GM12878 (cell line): Measurements from ENCODE around the gene RGS1. TPM values are rescaled to one million over a fixed set of nuclear protein-coding genes. Genes with fewer than 3 reads are reported as not detected.

ENCODE experiments used
- BCL11A ChIP-seq: IDR thresholded peaks from 2 replicates; pipeline ENCODE4 v1.6.1; 2011; ENCODE audit warnings: low read depth, low read length
- CHD2 ChIP-seq: IDR thresholded peaks from 2 replicates; pipeline ENCODE4 v1.6.1; 2011; ENCODE audit warnings: low read depth, low read length, improper control_type of control experiment, borderline replicate concordance
- EZH2 ChIP-seq: IDR thresholded peaks from 2 replicates; pipeline ENCODE4 v1.6.1; 2012; ENCODE audit warnings: low read depth, mild to moderate bottlenecking, control low read depth, inconsistent platforms, low read length, borderline replicate concordance; ENCODE audit not compliant: control insufficient read depth
- FOXM1 ChIP-seq: IDR thresholded peaks from 2 replicates; pipeline ENCODE4 v1.6.1; 2012; ENCODE audit warnings: low read depth, mild to moderate bottlenecking, inconsistent platforms, low read length, moderate library complexity
- GATAD2B ChIP-seq: fragments of 450-650 bp; conservative IDR thresholded peaks from 2 replicates; pipeline ENCODE4 v1.6.1; 2017; ENCODE audit warnings: low read depth, mild to moderate bottlenecking, moderate library complexity
- JUNB ChIP-seq: IDR thresholded peaks from 2 replicates; pipeline ENCODE4 v1.6.1; 2016; ENCODE audit warnings: antibody characterized with exemption, mild to moderate bottlenecking
- JUND ChIP-seq: IDR thresholded peaks from 2 replicates; pipeline ENCODE4 v1.6.1; 2012; ENCODE audit warnings: low read depth, mild to moderate bottlenecking, low read length, improper control_type of control experiment, moderate library complexity
- MTA3 ChIP-seq: IDR thresholded peaks from 2 replicates; pipeline ENCODE4 v1.6.1; 2012; ENCODE audit warnings: low read length, inconsistent platforms, borderline replicate concordance
- NRF1 ChIP-seq: conservative IDR thresholded peaks from 2 replicates; pipeline ENCODE4 v1.6.1; 2011; ENCODE audit warnings: mild to moderate bottlenecking, low read depth, low read length, improper control_type of control experiment
- POLR2AphosphoS2 ChIP-seq: IDR thresholded peaks from 2 replicates; pipeline ENCODE4 v1.6.1; 2011; ENCODE audit warnings: low read depth, mild to moderate bottlenecking, low read length, improper control_type of control experiment, moderate library complexity
- POLR2AphosphoS5 ChIP-seq: IDR thresholded peaks from 2 replicates; pipeline ENCODE4 v1.6.1; 2011; ENCODE audit warnings: mild to moderate bottlenecking, low read length, inconsistent platforms
- POU2F2 ChIP-seq: IDR thresholded peaks from 3 replicates; pipeline ENCODE4 v1.6.1; 2011; ENCODE audit warnings: low read depth, mild to moderate bottlenecking, low read length, borderline replicate concordance
- RB1 ChIP-seq: fragments of 450-650 bp; formaldehyde crosslinking; IDR thresholded peaks from 2 replicates; pipeline ENCODE4 v1.6.1; 2017; ENCODE audit warnings: mild to moderate bottlenecking, borderline replicate concordance
- RCOR1 ChIP-seq: conservative IDR thresholded peaks from 2 replicates; pipeline ENCODE4 v1.6.1; 2012; ENCODE audit warnings: low read depth, low read length, improper control_type of control experiment
- STAT1 ChIP-seq: fragments of 450-650 bp; conservative IDR thresholded peaks from 2 replicates; pipeline ENCODE4 v1.6.1; 2014; ENCODE audit warnings: antibody characterized with exemption, mild to moderate bottlenecking
- TCF12 ChIP-seq: IDR thresholded peaks from 2 replicates; pipeline ENCODE4 v1.6.1; 2011; ENCODE audit warnings: low read depth, mild to moderate bottlenecking, low read length
- TCF3 ChIP-seq: IDR thresholded peaks from 2 replicates; pipeline ENCODE4 v1.6.1; 2012; ENCODE audit warnings: low read depth, mild to moderate bottlenecking, low read length, borderline replicate concordance; ENCODE audit not compliant: insufficient read depth
- ZNF207 ChIP-seq: fragments of 450-650 bp; IDR thresholded peaks from 2 replicates; pipeline ENCODE4 v1.6.1; 2014; ENCODE audit warnings: antibody characterized with exemption, mild to moderate bottlenecking, borderline replicate concordance
- ZNF217 ChIP-seq: fragments of 450-650 bp; IDR thresholded peaks from 2 replicates; pipeline ENCODE4 v1.6.1; 2017; ENCODE audit warnings: antibody characterized with exemption, mild to moderate bottlenecking
- ZSCAN29 ChIP-seq: fragments of 450-650 bp; IDR thresholded peaks from 2 replicates; pipeline ENCODE4 v1.6.1; 2017; ENCODE audit warnings: mild to moderate bottlenecking, moderate library complexity
- ZZZ3 ChIP-seq: IDR thresholded peaks from 2 replicates; pipeline ENCODE4 v1.6.1; 2011; ENCODE audit warnings: low read depth; ENCODE audit not compliant: control insufficient read depth, insufficient read length
- polyA plus RNA-seq, 11 experiments: library from polyadenylated mRNA; depleted of rRNA in 4 of 11; unstranded in 6 of 11; stranded (reverse) in 5 of 11; fragments of >200 nt; fragmentation: Nextera tagmentation in 4 of 11; fragmentation: Illumina TruSeq in 1 of 11; extraction: Ambion mirVana in 4 of 11; extraction: Trizol in 1 of 11; gene quantifications; 1 replicate in 1 of 11; 2 replicates in 10 of 11; pipeline versions ENCODE4 v1.2.1 to v1.2.3, GENCODE V29; 2011 to 2016; ENCODE audit warnings: inconsistent platforms in 2 of 11, missing spikeins in 2 of 11, low read depth in 1 of 11
- total RNA-seq, 4 experiments: library from RNA; depleted of rRNA in 3 of 4; stranded (reverse); fragments of >200 nt in 3 of 4; fragmentation: Illumina TruSeq in 1 of 4; extraction: Trizol in 1 of 4; gene quantifications; 2 replicates each; pipeline versions ENCODE4 v1.2.1 to v1.2.3, GENCODE V29; 2013 to 2021
- TF ChIP-seq, protein P1 (sequence below): fragments of 150-350 bp; IDR thresholded peaks from 2 replicates; pipeline ENCODE4 v1.6.1; 2016; ENCODE audit warnings: low read depth, low read length
- TF ChIP-seq, protein P2 (sequence below): fragments of 450-650 bp; IDR thresholded peaks from 2 replicates; pipeline ENCODE4 v1.6.1; 2017; ENCODE audit warnings: borderline replicate concordance
- TF ChIP-seq, protein P3 (sequence below): fragments of 450-650 bp; IDR thresholded peaks from 2 replicates; pipeline ENCODE4 v1.6.1; 2017; ENCODE audit warnings: low read depth, mild to moderate bottlenecking, moderate library complexity
- TF ChIP-seq, protein P4 (sequence below): IDR thresholded peaks from 2 replicates; pipeline ENCODE4 v1.6.1; 2011; ENCODE audit warnings: low read depth, low read length, improper control_type of control experiment, borderline replicate concordance

Gene RGS1
- total and polyA plus RNA-seq, 10 of the 15 experiments (the other 5 are each of a cell fraction or from before 2014, with no cell fraction given): 20.7 to 882 (median 45.9) TPM

DNA sequence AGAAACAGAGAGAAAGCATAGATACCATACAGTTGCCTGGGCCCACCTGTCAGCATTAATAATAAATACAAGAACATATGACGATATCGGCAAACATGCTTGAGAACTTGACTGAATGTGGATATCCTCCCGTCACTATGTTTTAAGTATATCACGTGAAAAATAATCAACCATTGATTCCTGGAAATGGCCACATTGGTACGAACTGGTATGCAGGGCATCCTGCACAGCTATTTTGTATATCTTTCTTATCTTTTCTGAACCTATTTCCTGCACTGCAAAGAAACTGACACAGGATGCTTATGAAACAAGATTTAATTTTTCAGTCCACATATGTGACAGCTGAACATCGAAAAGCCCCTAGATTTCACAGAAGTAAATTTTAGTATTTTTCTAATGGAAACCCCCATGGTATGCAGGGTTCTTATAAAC, 22.8 kb upstream of the RGS1 start (continued):
- TF ChIP-seq POLR2AphosphoS2: no peak
- no peak for TF ChIP-seq BCL11A
- TF ChIP-seq, protein P1, sequence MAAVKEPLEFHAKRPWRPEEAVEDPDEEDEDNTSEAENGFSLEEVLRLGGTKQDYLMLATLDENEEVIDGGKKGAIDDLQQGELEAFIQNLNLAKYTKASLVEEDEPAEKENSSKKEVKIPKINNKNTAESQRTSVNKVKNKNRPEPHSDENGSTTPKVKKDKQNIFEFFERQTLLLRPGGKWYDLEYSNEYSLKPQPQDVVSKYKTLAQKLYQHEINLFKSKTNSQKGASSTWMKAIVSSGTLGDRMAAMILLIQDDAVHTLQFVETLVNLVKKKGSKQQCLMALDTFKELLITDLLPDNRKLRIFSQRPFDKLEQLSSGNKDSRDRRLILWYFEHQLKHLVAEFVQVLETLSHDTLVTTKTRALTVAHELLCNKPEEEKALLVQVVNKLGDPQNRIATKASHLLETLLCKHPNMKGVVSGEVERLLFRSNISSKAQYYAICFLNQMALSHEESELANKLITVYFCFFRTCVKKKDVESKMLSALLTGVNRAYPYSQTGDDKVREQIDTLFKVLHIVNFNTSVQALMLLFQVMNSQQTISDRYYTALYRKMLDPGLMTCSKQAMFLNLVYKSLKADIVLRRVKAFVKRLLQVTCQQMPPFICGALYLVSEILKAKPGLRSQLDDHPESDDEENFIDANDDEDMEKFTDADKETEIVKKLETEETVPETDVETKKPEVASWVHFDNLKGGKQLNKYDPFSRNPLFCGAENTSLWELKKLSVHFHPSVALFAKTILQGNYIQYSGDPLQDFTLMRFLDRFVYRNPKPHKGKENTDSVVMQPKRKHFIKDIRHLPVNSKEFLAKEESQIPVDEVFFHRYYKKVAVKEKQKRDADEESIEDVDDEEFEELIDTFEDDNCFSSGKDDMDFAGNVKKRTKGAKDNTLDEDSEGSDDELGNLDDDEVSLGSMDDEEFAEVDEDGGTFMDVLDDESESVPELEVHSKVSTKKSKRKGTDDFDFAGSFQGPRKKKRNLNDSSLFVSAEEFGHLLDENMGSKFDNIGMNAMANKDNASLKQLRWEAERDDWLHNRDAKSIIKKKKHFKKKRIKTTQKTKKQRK: no peak
- no peak for TF ChIP-seq RB1
- TF ChIP-seq MTA3: no peak
- TF ChIP-seq, protein P2, sequence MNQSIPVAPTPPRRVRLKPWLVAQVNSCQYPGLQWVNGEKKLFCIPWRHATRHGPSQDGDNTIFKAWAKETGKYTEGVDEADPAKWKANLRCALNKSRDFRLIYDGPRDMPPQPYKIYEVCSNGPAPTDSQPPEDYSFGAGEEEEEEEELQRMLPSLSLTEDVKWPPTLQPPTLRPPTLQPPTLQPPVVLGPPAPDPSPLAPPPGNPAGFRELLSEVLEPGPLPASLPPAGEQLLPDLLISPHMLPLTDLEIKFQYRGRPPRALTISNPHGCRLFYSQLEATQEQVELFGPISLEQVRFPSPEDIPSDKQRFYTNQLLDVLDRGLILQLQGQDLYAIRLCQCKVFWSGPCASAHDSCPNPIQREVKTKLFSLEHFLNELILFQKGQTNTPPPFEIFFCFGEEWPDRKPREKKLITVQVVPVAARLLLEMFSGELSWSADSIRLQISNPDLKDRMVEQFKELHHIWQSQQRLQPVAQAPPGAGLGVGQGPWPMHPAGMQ: no peak
- no peak for TF ChIP-seq CHD2
- no peak for TF ChIP-seq ZSCAN29
- no peak for TF ChIP-seq TCF3
- TF ChIP-seq JUND: no peak
- no peak for TF ChIP-seq NRF1
- TF ChIP-seq RCOR1: 0 out of 2 replicates have a peak, but pooled peaks have one; percentile 11
- no peak for TF ChIP-seq FOXM1
- TF ChIP-seq ZZZ3: no peak
- no peak for TF ChIP-seq ZNF207
- TF ChIP-seq POLR2AphosphoS5: peak; percentile 34; the same call in 1 of the 2 replicates
- 0 out of 2 replicates have a peak, but pooled peaks have one; percentile 5 for TF ChIP-seq JUNB
- TF ChIP-seq TCF12: 0 out of 2 replicates have a peak, but pooled peaks have one; percentile 26
- TF ChIP-seq GATAD2B: no peak; the same call in 1 of the 2 replicates
- TF ChIP-seq, protein P3, sequence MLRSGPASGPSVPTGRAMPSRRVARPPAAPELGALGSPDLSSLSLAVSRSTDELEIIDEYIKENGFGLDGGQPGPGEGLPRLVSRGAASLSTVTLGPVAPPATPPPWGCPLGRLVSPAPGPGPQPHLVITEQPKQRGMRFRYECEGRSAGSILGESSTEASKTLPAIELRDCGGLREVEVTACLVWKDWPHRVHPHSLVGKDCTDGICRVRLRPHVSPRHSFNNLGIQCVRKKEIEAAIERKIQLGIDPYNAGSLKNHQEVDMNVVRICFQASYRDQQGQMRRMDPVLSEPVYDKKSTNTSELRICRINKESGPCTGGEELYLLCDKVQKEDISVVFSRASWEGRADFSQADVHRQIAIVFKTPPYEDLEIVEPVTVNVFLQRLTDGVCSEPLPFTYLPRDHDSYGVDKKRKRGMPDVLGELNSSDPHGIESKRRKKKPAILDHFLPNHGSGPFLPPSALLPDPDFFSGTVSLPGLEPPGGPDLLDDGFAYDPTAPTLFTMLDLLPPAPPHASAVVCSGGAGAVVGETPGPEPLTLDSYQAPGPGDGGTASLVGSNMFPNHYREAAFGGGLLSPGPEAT: peak; percentile 45
- 0 out of 3 replicates have a peak, but pooled peaks have one; percentile 50 for TF ChIP-seq POU2F2
- no peak for TF ChIP-seq STAT1
- TF ChIP-seq ZNF217: no peak
- TF ChIP-seq EZH2: no peak
- TF ChIP-seq, protein P4, sequence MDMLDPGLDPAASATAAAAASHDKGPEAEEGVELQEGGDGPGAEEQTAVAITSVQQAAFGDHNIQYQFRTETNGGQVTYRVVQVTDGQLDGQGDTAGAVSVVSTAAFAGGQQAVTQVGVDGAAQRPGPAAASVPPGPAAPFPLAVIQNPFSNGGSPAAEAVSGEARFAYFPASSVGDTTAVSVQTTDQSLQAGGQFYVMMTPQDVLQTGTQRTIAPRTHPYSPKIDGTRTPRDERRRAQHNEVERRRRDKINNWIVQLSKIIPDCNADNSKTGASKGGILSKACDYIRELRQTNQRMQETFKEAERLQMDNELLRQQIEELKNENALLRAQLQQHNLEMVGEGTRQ: no peak
